ENCODE measurements around the gene FSCN2.

Gene FSCN2

GRCh38 chr17:81527591-81528383 lies at the start of gene FSCN2:
Gene FSCN2, plus strand, starts transcription at chr17:81528377. Its CDS starts 155 bp downstream, at chr17:81528532.
- no peak for DNase-seq

- DNase-seq: no peak
Observed at GRCh38 chr17:81479175-81480071, 48.8 kb upstream of the FSCN2 start.

- no peak for DNase-seq
Observed at GRCh38 chr17:81480140-81481072, 47.8 kb upstream of the FSCN2 start.

- DNase-seq: peak; percentile 38
Observed at GRCh38 chr17:81481073-81481799, 46.9 kb upstream of the FSCN2 start.

- no peak for DNase-seq
Observed at GRCh38 chr17:81481815-81482505, 46.2 kb upstream of the FSCN2 start.

GRCh38 chr17:81482673-81483072 lies 45.5 kb upstream of the FSCN2 start:
- DNase-seq: no peak

GRCh38 chr17:81483085-81483861 lies 44.9 kb upstream of the FSCN2 start:
- DNase-seq: no peak

GRCh38 chr17:81483862-81484194 lies 44.3 kb upstream of the FSCN2 start:
- DNase-seq: no peak

GRCh38 chr17:81484195-81484979 lies 43.8 kb upstream of the FSCN2 start:
- peak; percentile 68 for DNase-seq

- no peak for DNase-seq
Observed at GRCh38 chr17:81486199-81486810, 41.9 kb upstream of the FSCN2 start.

- no peak for DNase-seq
Observed at GRCh38 chr17:81487089-81487486, 41.1 kb upstream of the FSCN2 start.

- peak; percentile 81 for DNase-seq
Observed at GRCh38 chr17:81487487-81488275, 40.5 kb upstream of the FSCN2 start.

- no peak for DNase-seq
Observed at GRCh38 chr17:81488276-81488860, 39.8 kb upstream of the FSCN2 start.

- no peak for DNase-seq
Observed at GRCh38 chr17:81489012-81489997, 38.9 kb upstream of the FSCN2 start.

- DNase-seq: no peak
Observed at GRCh38 chr17:81489998-81490992, 37.9 kb upstream of the FSCN2 start.

- DNase-seq: no peak
Observed at GRCh38 chr17:81491181-81491581, 37.0 kb upstream of the FSCN2 start.
